ENCODE results near the gene NRK. TPM values are rescaled to one million over a fixed set of nuclear protein-coding genes. Genes with fewer than 3 reads are reported as not detected.
A peak's percentile ranks its signal among the peaks of the same experiment; 100 is the strongest.

The NRK gene, protein sequence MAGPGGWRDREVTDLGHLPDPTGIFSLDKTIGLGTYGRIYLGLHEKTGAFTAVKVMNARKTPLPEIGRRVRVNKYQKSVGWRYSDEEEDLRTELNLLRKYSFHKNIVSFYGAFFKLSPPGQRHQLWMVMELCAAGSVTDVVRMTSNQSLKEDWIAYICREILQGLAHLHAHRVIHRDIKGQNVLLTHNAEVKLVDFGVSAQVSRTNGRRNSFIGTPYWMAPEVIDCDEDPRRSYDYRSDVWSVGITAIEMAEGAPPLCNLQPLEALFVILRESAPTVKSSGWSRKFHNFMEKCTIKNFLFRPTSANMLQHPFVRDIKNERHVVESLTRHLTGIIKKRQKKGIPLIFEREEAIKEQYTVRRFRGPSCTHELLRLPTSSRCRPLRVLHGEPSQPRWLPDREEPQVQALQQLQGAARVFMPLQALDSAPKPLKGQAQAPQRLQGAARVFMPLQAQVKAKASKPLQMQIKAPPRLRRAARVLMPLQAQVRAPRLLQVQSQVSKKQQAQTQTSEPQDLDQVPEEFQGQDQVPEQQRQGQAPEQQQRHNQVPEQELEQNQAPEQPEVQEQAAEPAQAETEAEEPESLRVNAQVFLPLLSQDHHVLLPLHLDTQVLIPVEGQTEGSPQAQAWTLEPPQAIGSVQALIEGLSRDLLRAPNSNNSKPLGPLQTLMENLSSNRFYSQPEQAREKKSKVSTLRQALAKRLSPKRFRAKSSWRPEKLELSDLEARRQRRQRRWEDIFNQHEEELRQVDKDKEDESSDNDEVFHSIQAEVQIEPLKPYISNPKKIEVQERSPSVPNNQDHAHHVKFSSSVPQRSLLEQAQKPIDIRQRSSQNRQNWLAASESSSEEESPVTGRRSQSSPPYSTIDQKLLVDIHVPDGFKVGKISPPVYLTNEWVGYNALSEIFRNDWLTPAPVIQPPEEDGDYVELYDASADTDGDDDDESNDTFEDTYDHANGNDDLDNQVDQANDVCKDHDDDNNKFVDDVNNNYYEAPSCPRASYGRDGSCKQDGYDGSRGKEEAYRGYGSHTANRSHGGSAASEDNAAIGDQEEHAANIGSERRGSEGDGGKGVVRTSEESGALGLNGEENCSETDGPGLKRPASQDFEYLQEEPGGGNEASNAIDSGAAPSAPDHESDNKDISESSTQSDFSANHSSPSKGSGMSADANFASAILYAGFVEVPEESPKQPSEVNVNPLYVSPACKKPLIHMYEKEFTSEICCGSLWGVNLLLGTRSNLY (N-terminal part only)
- total RNA-seq (1 to 10 TPM in 9 of 10 donors, under 1 TPM in 1; 0.62 to 4.2 (median 2.4) TPM), polyA plus RNA-seq (1 to 10 TPM in 1 of 2 donors, under 1 TPM in 1; 0.25 to 1.2 TPM)
- long read RNA-seq, donor 1: 0 reads
- long read RNA-seq, donor 2: 0 reads
- long read RNA-seq, donor 3, partial matches to known transcripts: 1 of 2 reads
- long read RNA-seq, donor 3, other reads (novel, unspliced or antisense): 1 of 2 reads

DNA sequence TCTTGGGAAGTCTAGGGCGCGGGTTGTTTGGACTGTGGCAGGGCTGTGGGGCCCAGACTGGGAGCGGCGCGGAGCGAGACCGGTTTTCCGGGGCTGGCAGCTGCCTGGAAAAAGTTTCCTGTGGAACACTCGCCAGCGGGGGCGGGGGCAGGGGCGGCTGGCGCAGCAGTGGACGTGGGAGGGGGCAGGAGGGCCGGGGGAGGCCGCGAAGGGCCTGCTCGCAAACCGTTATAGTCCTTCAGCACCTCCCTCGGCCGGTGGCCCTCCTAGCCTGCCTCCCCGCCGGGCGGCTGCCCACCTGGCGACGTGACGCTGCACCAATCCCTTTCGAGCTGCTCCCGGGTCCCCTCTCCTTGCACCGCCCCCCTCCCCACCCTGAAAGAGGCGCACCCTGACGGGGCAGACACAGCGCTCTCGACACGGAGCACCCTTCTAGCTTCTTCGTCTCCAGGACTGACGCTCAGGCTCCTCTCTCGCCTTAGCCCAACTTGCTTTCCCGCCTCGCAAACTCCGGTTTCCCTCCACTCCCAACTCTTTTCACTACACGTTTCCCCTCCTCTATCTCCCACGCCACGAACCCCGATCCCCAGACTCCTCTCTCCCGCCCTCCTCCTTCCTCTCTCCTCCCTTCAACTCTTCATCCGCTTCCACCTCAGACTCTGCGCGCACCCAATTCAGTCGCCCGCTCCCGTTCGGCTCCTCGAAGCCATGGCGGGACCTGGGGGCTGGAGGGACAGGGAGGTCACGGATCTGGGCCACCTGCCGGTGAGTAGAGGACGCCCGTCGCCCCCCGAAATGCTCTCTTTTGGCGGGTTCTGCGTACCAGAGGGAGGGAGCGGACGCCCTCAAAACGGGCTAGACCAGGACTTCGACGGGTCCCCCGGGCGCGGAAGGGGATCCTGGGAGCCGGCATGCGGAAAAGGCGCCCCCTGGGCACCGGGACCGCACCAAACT is at the start of gene NRK:
Gene NRK (plus strand): TSS at position 402 of the 954 bp plus-strand sequence. CDS start 307 bp downstream, at position 709.
- no peaks in the 10 kb centered on the region for H3K36me3 ChIP-seq
- 1% methylated on average over 52 to 75 of the region's 76 CpGs for WGBS, 2 donors
- ATAC-seq: peak; percentile 53 to 81 (median 68)
- peak within 1 kb of the TSS in 7 of 10 donors; percentile 30 to 74 (median 50) for H3K27ac ChIP-seq
- peak within 1 kb of the TSS in 9 of 10 donors; percentile 24 to 50 (median 46) for H3K4me3 ChIP-seq
- H3K9me3 ChIP-seq: no peaks in the 10 kb centered on the region
- TF ChIP-seq, protein P1, sequence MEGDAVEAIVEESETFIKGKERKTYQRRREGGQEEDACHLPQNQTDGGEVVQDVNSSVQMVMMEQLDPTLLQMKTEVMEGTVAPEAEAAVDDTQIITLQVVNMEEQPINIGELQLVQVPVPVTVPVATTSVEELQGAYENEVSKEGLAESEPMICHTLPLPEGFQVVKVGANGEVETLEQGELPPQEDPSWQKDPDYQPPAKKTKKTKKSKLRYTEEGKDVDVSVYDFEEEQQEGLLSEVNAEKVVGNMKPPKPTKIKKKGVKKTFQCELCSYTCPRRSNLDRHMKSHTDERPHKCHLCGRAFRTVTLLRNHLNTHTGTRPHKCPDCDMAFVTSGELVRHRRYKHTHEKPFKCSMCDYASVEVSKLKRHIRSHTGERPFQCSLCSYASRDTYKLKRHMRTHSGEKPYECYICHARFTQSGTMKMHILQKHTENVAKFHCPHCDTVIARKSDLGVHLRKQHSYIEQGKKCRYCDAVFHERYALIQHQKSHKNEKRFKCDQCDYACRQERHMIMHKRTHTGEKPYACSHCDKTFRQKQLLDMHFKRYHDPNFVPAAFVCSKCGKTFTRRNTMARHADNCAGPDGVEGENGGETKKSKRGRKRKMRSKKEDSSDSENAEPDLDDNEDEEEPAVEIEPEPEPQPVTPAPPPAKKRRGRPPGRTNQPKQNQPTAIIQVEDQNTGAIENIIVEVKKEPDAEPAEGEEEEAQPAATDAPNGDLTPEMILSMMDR (IDR thresholded peaks at IDR 0.05): peak in 1 of 9 donors; percentile 8
- H3K27me3 ChIP-seq: peaks cover 0 to 75% (median 14%) of the 10 kb centered on the region in 7 donors
- intact Hi-C loops (cut with DNase I): no loop called here
- DNase-seq: peak; percentile 9 to 24
- no peaks in the 10 kb centered on the region for H3K4me1 ChIP-seq

DNA sequence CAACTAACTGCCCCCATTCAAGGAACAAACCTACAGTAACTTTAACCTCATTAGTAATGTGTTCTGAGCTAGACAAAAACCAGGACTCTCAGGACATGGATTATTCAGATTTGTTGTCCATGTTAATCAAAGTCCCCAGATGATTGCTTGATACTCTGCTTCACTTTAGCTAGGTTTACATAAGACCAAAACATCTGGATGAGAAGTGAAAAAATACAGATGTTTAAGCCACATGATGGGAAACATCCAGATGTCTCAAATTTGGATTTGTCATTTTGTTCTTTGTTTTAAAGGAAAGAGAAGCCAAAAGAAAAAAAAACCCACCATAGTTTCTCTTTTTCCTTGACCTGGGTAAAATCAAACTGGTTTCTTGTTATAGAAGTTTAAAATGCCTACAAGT is 48.5 kb upstream of the NRK start:
- intact Hi-C loops (cut with DNase I): no loop called here
- peaks cover 0 to 19% (median 0%) of the 10 kb centered on the region in 7 donors for H3K27me3 ChIP-seq
- no peak overlapping the region for H3K4me3 ChIP-seq
- DNase-seq (no peak), ATAC-seq (no peak)
- no peaks in the 10 kb centered on the region for H3K4me1 ChIP-seq
- TF ChIP-seq, protein P1 (IDR thresholded peaks at IDR 0.05): no peak
- no peaks in the 10 kb centered on the region for H3K36me3 ChIP-seq
- H3K9me3 ChIP-seq: no peaks in the 10 kb centered on the region
- H3K27ac ChIP-seq: no peak overlapping the region

DNA sequence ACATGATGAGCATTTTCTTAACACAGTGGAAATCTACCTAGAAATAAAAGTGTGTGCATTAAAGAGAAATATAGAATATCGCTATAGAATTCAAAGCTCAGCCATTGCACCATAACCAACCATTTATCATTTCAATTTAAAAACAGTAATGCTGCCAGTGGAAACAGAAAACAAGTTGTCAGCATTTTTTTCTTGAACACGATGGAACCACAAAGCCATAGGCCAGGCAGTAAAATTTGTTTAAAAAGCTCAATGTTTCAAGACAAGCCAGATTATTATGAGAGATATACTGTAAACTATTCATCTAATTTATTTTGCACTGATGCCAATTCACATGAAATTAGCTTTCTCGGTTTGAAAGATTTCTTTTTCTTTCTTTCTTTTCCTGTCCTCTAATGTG is 46.7 kb upstream of the NRK start:
- intact Hi-C loops (cut with DNase I): no loop called here
- no peak overlapping the region for H3K27ac ChIP-seq

More for the DNA sequence above, 46.7 kb upstream of the NRK start:
- WGBS, 2 donors: 65 to 79% methylated on average over 3 of the region's 3 CpGs
- DNase-seq (no peak), ATAC-seq (no peak)
- Histone ChIP-seq H3K4me1 (no peaks in the 10 kb centered on the region), H3K4me3 (no peak overlapping the region), H3K36me3 (no peaks in the 10 kb centered on the region), H3K9me3 (no peaks in the 10 kb centered on the region), H3K27me3 (peaks cover 0 to 19% (median 0%) of the 10 kb centered on the region in 7 donors)
- TF ChIP-seq, protein P1 (IDR thresholded peaks at IDR 0.05): no peak
